ENCODE data around the gene HAUS8. TPM values are rescaled to one million over a fixed set of nuclear protein-coding genes. Genes with fewer than 3 reads are reported as not detected.

Gene HAUS8
- total and polyA plus RNA-seq, 2 of the 13 experiments (the other 11 are each of a cell fraction or from before 2014, with no cell fraction given), result 7.8 to 17.5 TPM

DNA sequence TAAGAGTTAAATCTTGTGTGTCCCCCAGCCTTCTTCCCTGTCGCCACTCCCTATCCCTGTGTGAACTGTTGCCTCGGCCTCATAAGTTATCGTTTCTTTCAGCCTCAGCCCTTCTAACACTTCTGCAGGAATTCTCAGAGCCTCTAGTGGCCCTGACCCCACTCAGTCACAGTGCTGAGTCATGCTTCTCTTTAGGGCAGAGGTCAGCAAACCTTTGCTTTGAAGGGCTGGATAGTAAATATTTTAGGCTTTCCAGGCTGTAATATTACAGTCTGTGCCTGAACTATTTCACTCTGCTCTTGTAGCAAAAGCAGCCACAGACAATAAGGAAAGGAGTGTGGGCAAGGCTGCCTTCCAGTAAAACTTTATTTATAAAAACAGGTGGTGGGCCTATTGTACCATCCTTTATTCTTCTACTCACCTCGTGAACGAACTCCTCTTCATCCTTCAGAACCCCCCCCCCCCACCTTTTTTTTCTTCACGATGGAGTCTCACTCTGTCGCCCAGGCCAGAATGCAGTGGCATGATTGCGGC lies 22.4 kb upstream of the HAUS8 start (continued):
- TF ChIP-seq, protein P1, sequence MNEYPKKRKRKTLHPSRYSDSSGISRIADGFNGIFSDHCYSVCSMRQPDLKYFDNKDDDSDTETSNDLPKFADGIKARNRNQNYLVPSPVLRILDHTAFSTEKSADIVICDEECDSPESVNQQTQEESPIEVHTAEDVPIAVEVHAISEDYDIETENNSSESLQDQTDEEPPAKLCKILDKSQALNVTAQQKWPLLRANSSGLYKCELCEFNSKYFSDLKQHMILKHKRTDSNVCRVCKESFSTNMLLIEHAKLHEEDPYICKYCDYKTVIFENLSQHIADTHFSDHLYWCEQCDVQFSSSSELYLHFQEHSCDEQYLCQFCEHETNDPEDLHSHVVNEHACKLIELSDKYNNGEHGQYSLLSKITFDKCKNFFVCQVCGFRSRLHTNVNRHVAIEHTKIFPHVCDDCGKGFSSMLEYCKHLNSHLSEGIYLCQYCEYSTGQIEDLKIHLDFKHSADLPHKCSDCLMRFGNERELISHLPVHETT (CRISPR knock-in tag; conservative IDR thresholded peaks at IDR 0.05), result no peak; the same call in 1 of the 2 replicates
- peak; percentile 64; the same call in 1 of the 2 replicates for TF ChIP-seq CBX5 (CRISPR knock-in tag; IDR thresholded peaks at IDR 0.05; ENCODE audit: borderline replicate concordance)
- TF ChIP-seq, protein P2, sequence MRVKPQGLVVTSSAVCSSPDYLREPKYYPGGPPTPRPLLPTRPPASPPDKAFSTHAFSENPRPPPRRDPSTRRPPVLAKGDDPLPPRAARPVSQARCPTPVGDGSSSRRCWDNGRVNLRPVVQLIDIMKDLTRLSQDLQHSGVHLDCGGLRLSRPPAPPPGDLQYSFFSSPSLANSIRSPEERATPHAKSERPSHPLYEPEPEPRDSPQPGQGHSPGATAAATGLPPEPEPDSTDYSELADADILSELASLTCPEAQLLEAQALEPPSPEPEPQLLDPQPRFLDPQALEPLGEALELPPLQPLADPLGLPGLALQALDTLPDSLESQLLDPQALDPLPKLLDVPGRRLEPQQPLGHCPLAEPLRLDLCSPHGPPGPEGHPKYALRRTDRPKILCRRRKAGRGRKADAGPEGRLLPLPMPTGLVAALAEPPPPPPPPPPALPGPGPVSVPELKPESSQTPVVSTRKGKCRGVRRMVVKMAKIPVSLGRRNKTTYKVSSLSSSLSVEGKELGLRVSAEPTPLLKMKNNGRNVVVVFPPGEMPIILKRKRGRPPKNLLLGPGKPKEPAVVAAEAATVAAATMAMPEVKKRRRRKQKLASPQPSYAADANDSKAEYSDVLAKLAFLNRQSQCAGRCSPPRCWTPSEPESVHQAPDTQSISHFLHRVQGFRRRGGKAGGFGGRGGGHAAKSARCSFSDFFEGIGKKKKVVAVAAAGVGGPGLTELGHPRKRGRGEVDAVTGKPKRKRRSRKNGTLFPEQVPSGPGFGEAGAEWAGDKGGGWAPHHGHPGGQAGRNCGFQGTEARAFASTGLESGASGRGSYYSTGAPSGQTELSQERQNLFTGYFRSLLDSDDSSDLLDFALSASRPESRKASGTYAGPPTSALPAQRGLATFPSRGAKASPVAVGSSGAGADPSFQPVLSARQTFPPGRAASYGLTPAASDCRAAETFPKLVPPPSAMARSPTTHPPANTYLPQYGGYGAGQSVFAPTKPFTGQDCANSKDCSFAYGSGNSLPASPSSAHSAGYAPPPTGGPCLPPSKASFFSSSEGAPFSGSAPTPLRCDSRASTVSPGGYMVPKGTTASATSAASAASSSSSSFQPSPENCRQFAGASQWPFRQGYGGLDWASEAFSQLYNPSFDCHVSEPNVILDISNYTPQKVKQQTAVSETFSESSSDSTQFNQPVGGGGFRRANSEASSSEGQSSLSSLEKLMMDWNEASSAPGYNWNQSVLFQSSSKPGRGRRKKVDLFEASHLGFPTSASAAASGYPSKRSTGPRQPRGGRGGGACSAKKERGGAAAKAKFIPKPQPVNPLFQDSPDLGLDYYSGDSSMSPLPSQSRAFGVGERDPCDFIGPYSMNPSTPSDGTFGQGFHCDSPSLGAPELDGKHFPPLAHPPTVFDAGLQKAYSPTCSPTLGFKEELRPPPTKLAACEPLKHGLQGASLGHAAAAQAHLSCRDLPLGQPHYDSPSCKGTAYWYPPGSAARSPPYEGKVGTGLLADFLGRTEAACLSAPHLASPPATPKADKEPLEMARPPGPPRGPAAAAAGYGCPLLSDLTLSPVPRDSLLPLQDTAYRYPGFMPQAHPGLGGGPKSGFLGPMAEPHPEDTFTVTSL (CRISPR knock-in tag; IDR thresholded peaks at IDR 0.05; ENCODE audit: borderline replicate concordance), result peak; percentile 72; the same call in 1 of the 2 replicates
- TF ChIP-seq JUNB (CRISPR knock-in tag; IDR thresholded peaks at IDR 0.05; ENCODE audit: borderline replicate concordance), result no peak
- no peak for TF ChIP-seq NFKB2 (CRISPR knock-in tag; IDR thresholded peaks at IDR 0.05; ENCODE audit: borderline replicate concordance)
- peak; percentile 58; the same call in 1 of the 2 replicates for TF ChIP-seq KDM4B (CRISPR knock-in tag; IDR thresholded peaks at IDR 0.05)
- peak; percentile 32; the same call in 1 of the 2 replicates for TF ChIP-seq PHF21A (CRISPR knock-in tag; IDR thresholded peaks at IDR 0.05)
- no peak for TF ChIP-seq ZNF44 (CRISPR knock-in tag; IDR thresholded peaks at IDR 0.05)

All from HepG2 (cell line).